Fibroblast of lung (primary cell): ENCODE results near the gene PDLIM4. TPM values are rescaled to one million over a fixed set of nuclear protein-coding genes. Genes with fewer than 3 reads are reported as not detected.

ENCODE experiments used
- DNase-seq, 2 donors: peaks; one replicate each; pipeline versions ENCODE4 v3.0.0 to v3.0.0-alpha.2; 2010; ENCODE audit warnings: low read depth in 2 of 2
- H2AFZ ChIP-seq: 2 replicates; pipeline ENCODE4 v1.5.1; 2012; ENCODE audit warnings: low read length, control low read depth, inconsistent platforms
- H3K27ac ChIP-seq: 2 replicates; pipeline ENCODE4 v1.5.1; 2011; ENCODE audit warnings: low read length, control low read depth; ENCODE audit not compliant: insufficient read depth
- H3K27me3 ChIP-seq: 2 replicates; pipeline ENCODE4 v1.5.1; 2011; ENCODE audit warnings: mild to moderate bottlenecking, low read length; ENCODE audit not compliant: control insufficient read depth, insufficient read depth
- H3K36me3 ChIP-seq: 2 replicates; pipeline ENCODE4 v1.5.1; 2011; ENCODE audit warnings: low read length; ENCODE audit not compliant: control insufficient read depth, insufficient read depth
- H3K4me1 ChIP-seq: 2 replicates; pipeline ENCODE4 v1.5.1; 2011; ENCODE audit warnings: low read length; ENCODE audit not compliant: control insufficient read depth, insufficient read depth; ENCODE audit errors: extremely low read depth
- H3K4me2 ChIP-seq: 2 replicates; pipeline ENCODE4 v1.5.1; 2011; ENCODE audit warnings: low read length, control low read depth; ENCODE audit not compliant: insufficient read depth; ENCODE audit errors: extremely low read depth
- H3K4me3 ChIP-seq, 4 experiments: fragments of 200-600 bp in 1 of 4; sonication (generic) in 1 of 4; replicated peaks in 1 of 4; 2 replicates each; pipeline ENCODE4 v1.5.1; 2011 to 2016; ENCODE audit warnings: low read length in 4 of 4, low read depth in 3 of 4, mild to moderate bottlenecking in 3 of 4, control low read depth in 2 of 4, inconsistent platforms in 1 of 4, mixed read lengths in 1 of 4; ENCODE audit not compliant: insufficient read depth in 1 of 4; ENCODE audit errors: control extremely low read depth in 1 of 4
- H3K79me2 ChIP-seq: 2 replicates; pipeline ENCODE4 v1.5.1; 2012; ENCODE audit warnings: mild to moderate bottlenecking, low read length, inconsistent platforms; ENCODE audit not compliant: control insufficient read depth, insufficient read depth
- H3K9ac ChIP-seq: 2 replicates; pipeline ENCODE4 v1.5.1; 2011; ENCODE audit warnings: mild to moderate bottlenecking, low read length, control low read depth; ENCODE audit not compliant: insufficient read depth
- H3K9me3 ChIP-seq: 2 replicates; pipeline ENCODE4 v1.5.1; 2012; ENCODE audit warnings: low read depth, low read length; ENCODE audit not compliant: control insufficient read depth, insufficient read depth
- H4K20me1 ChIP-seq: 2 replicates; pipeline ENCODE4 v1.5.1; 2011; ENCODE audit warnings: low read length; ENCODE audit not compliant: control insufficient read depth, insufficient read depth; ENCODE audit errors: extremely low read depth
- EZH2 ChIP-seq: IDR thresholded peaks from 2 replicates; pipeline ENCODE4 v1.5.1; 2012; ENCODE audit warnings: low read length, control low read depth, mild to moderate bottlenecking; ENCODE audit errors: missing control alignments
- polyA plus RNA-seq, 2 donors: library from polyadenylated mRNA; depleted of rRNA in 1 of 2; stranded (reverse) in 1 of 2; unstranded in 1 of 2; fragments of >200 nt; gene quantifications; 2 replicates each; pipeline ENCODE4 v1.2.1, GENCODE V29; 2011 to 2012; ENCODE audit warnings: missing spikeins in 1 of 2
- total RNA-seq: library from RNA; depleted of rRNA; stranded (reverse); fragments of >200 nt; gene quantifications from 2 replicates; pipeline ENCODE4 v1.2.1, GENCODE V29; 2014
- TF ChIP-seq, protein P1 (sequence below), 2 donors: IDR thresholded peaks in 1 of 2; conservative IDR thresholded peaks in 1 of 2; 1 replicate in 1 of 2; 2 replicates in 1 of 2; pipeline ENCODE4 v1.5.1; 2011 to 2012; ENCODE audit warnings: low read length in 2 of 2, control low read depth in 1 of 2, inconsistent platforms in 1 of 2, low read depth in 1 of 2, mild to moderate bottlenecking in 1 of 2

PDLIM4 gene
- total and polyA plus RNA-seq, 2 donors (not counting 1 experiment from before 2014, with no cell fraction given) = 10.7 to 67.2 TPM

DNA sequence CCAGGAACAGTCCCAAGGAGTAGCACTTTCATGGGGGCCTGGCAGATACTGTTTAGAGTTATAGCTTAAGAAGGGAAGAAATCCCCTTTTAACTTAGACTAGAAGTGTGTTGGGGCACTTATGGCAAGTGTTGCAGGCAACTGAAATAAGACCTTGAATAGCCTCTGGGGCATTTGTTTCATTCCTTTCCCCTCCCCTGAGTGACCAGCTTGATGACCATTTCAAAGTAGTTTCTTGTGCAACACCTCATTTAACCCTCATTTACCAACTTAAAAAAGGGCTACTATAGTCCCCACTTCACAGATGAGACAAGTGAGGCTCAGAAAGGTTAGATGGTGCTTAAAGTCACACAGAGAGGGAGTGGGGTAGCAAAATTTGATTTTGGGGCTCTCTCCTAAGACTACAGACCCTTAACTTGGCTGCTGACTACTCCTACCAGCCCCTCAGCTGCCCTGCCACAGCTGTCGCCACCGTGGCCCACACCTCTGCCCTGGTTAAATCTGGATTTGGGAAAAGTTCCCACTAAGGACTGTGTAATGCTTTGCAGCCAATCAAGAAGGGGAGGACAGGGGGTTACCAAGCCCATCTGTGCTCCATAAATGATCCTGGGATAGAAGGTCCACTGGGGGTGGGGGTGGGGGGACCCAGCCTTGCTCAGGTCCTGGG, 5.5 kb downstream of the PDLIM4 start:
- no peaks in the 10 kb centered on the region for H3K9me3 ChIP-seq
- DNase-seq = no peak
- no peak overlapping the region for H3K9ac ChIP-seq
- H3K27me3 ChIP-seq = no peaks in the 10 kb centered on the region
- H3K4me3 ChIP-seq = no peak overlapping the region
- no peak overlapping the region for H2AFZ ChIP-seq
- peak overlapping the region; percentile 18 for H3K4me2 ChIP-seq
- peaks cover 12% of the 10 kb centered on the region for H3K79me2 ChIP-seq
- peaks cover 11% of the 10 kb centered on the region for H3K36me3 ChIP-seq
- H4K20me1 ChIP-seq = no peaks in the 10 kb centered on the region
- peak overlapping the region; percentile 98 for H3K27ac ChIP-seq
- H3K4me1 ChIP-seq = peaks cover 61% of the 10 kb centered on the region
- TF ChIP-seq, protein P1, sequence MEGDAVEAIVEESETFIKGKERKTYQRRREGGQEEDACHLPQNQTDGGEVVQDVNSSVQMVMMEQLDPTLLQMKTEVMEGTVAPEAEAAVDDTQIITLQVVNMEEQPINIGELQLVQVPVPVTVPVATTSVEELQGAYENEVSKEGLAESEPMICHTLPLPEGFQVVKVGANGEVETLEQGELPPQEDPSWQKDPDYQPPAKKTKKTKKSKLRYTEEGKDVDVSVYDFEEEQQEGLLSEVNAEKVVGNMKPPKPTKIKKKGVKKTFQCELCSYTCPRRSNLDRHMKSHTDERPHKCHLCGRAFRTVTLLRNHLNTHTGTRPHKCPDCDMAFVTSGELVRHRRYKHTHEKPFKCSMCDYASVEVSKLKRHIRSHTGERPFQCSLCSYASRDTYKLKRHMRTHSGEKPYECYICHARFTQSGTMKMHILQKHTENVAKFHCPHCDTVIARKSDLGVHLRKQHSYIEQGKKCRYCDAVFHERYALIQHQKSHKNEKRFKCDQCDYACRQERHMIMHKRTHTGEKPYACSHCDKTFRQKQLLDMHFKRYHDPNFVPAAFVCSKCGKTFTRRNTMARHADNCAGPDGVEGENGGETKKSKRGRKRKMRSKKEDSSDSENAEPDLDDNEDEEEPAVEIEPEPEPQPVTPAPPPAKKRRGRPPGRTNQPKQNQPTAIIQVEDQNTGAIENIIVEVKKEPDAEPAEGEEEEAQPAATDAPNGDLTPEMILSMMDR (conservative IDR thresholded peaks at IDR 0.05 in 1 of 2, IDR thresholded peaks at IDR 0.05 in 1 of 2; ENCODE audit: low read depth in 1 of 2, low read length in 2 of 2) = no peak
- no peak for TF ChIP-seq EZH2

DNA sequence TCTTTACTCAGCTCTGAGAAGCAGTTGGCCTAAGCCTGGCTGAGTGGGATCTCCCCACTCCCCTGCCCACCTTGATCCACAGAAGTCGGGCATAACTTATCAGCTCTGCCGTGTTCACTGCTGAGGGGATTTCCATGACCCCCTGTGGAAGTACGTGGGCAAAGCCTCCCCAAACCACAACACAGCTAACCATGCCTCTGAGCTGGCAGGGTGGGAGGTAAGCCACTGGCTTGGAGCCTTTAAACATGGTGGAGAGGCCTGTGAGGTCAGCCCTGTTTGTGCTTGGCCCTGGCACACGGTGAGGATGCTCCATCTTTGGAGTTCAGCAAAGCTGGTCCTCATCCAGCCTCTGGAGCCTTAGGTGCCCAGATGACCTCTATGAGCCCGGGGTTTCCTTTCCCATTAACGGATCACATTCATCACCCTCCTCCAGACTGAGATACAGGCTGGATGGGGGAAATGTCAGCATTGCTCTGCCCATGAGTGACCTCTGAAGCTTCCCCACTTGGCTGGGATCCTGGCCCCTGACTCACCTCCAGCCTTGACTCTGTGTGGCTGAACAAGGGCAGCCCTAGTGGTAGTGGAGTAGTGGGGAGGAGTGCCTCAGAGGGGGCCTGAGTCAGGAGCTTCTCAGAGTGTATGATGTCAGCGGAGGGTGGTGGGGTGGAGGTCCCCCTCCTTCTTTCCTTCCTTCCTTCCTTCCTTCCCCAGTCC, 6.2 kb downstream of the PDLIM4 start:
- TF ChIP-seq EZH2 = no peak
- TF ChIP-seq, protein P1 (conservative IDR thresholded peaks at IDR 0.05 in 1 of 2, IDR thresholded peaks at IDR 0.05 in 1 of 2; ENCODE audit: low read depth in 1 of 2, low read length in 2 of 2) = peak in 1 of 2 donors; percentile 25
- Histone ChIP-seq H3K36me3 (peaks cover 15% of the 10 kb centered on the region), H3K9ac (peak overlapping the region; percentile 41)

GRCh38 chr5:132264546-132265335, 7.2 kb downstream of the PDLIM4 start:
- H3K79me2 ChIP-seq = peaks cover 9% of the 10 kb centered on the region

More for the DNA sequence above, 6.2 kb downstream of the PDLIM4 start:
- H3K4me3 ChIP-seq = no peak overlapping the region
- peak overlapping the region; percentile 18 for H3K4me2 ChIP-seq
- H3K4me1 ChIP-seq = peaks cover 63% of the 10 kb centered on the region
- no peaks in the 10 kb centered on the region for H4K20me1 ChIP-seq
- H3K27ac ChIP-seq = peak overlapping the region; percentile 98
- H3K79me2 ChIP-seq = peaks cover 12% of the 10 kb centered on the region
- no peaks in the 10 kb centered on the region for H3K27me3 ChIP-seq
- no peaks in the 10 kb centered on the region for H3K9me3 ChIP-seq
- H2AFZ ChIP-seq = no peak overlapping the region
- DNase-seq = peak; percentile 90 to 94

More at GRCh38 chr5:132264546-132265335, 7.2 kb downstream of the PDLIM4 start:
- Histone ChIP-seq H3K27me3 (no peaks in the 10 kb centered on the region), H3K36me3 (peaks cover 15% of the 10 kb centered on the region), H3K9me3 (no peaks in the 10 kb centered on the region), H3K4me2 (peak overlapping the region; percentile 54), H3K4me3 (no peak overlapping the region), H2AFZ (no peak overlapping the region), H4K20me1 (no peaks in the 10 kb centered on the region), H3K9ac (no peak overlapping the region), H3K27ac (peak overlapping the region; percentile 98), H3K4me1 (peaks cover 64% of the 10 kb centered on the region)
- DNase-seq = no peak
- TF ChIP-seq EZH2 = no peak
- TF ChIP-seq, protein P1 (conservative IDR thresholded peaks at IDR 0.05 in 1 of 2, IDR thresholded peaks at IDR 0.05 in 1 of 2; ENCODE audit: low read depth in 1 of 2, low read length in 2 of 2) = no peak
